ENCODE data around the gene ADAMTSL5. TPM values are rescaled to one million over a fixed set of nuclear protein-coding genes. Genes with fewer than 3 reads are reported as not detected.
"Not testable (repeated sequence)": the region's sequence is repeated elsewhere in the genome, so short reads cannot be mapped to it uniquely, and the experiment has no call there.

The ADAMTSL5 gene
- total RNA-seq, 1 experiment from 2014 or later: 0.86 TPM

DNA sequence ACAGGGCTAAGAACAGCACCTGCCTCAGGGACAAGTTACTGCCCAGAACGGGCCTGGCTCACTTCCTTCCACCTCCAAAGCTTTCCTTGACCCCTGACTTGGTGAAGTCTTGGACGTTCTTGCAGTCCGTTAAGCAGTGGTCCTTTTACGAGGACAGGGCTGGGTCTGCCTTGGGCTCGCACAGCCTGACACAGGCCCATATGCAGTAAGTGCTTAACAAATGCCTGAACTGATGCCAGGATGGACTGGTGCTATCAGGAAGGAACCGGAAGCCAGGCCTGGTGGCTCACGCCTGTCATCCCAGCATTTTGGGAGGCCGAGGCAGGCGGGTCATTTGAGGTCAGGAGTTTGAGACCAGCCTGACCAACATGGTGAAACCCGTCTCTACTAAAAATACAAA is 9.2 kb upstream of the ADAMTSL5 start:
- POLR2A ChIA-PET (ENCODE audit: low non-redundant PET): interaction anchor here (0.6 kb wide), 1 partner anchor 253 kb away, joined by 3 read pairs; the partner anchor contains the start of gene CIRBP
- CTCF ChIA-PET: interaction anchor here (0.9 kb wide), 1 partner anchor 24 kb away, joined by 3 read pairs; no protein-coding TSS in a partner anchor
- Histone ChIP-seq H3K4me1 (ENCODE audit: insufficient read depth, low read length, poor library complexity, severe bottlenecking) (peaks cover 4% of the 10 kb centered on the region), H3K9me3 (ENCODE audit: low read depth, low read length, poor library complexity, severe bottlenecking) (no peaks in the 10 kb centered on the region), H3K4me3 (ENCODE audit: low read depth, low read length, poor library complexity, severe bottlenecking) (no peak overlapping the region), H3K27ac (ENCODE audit: low read depth, low read length, poor library complexity, severe bottlenecking) (no peak overlapping the region), H3K36me3 (ENCODE audit: insufficient read depth, low read length, poor library complexity, severe bottlenecking) (no peaks in the 10 kb centered on the region), H3K27me3 (replicated peaks; ENCODE audit: insufficient read depth, low read depth, low read length, poor library complexity) (peaks cover 28% of the 10 kb centered on the region)
- no peak for DNase-seq (ENCODE audit: low spot score)
- no peak for TF ChIP-seq EZH2 (IDR thresholded peaks at IDR 0.05; ENCODE audit: borderline replicate concordance, low read depth, low read length, poor library complexity, severe bottlenecking)
- TF ChIP-seq, protein P1, sequence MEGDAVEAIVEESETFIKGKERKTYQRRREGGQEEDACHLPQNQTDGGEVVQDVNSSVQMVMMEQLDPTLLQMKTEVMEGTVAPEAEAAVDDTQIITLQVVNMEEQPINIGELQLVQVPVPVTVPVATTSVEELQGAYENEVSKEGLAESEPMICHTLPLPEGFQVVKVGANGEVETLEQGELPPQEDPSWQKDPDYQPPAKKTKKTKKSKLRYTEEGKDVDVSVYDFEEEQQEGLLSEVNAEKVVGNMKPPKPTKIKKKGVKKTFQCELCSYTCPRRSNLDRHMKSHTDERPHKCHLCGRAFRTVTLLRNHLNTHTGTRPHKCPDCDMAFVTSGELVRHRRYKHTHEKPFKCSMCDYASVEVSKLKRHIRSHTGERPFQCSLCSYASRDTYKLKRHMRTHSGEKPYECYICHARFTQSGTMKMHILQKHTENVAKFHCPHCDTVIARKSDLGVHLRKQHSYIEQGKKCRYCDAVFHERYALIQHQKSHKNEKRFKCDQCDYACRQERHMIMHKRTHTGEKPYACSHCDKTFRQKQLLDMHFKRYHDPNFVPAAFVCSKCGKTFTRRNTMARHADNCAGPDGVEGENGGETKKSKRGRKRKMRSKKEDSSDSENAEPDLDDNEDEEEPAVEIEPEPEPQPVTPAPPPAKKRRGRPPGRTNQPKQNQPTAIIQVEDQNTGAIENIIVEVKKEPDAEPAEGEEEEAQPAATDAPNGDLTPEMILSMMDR (conservative IDR thresholded peaks at IDR 0.05; ENCODE audit: low read depth, low read length): no peak
- BruUV-seq (replicated peaks): no TSS peak
- intact Hi-C loops (cut with micrococcal nuclease; ENCODE audit: unreplicated experiment): no loop called here

GRCh38 chr19:1521636-1522035 is 8.8 kb upstream of the ADAMTSL5 start:
- TF ChIP-seq, protein P1 (conservative IDR thresholded peaks at IDR 0.05; ENCODE audit: low read depth, low read length): no peak
- TF ChIP-seq EZH2 (IDR thresholded peaks at IDR 0.05; ENCODE audit: borderline replicate concordance, low read depth, low read length, poor library complexity, severe bottlenecking): no peak
- DNase-seq (ENCODE audit: low spot score): peak; percentile 49
- Histone ChIP-seq H3K27me3 (replicated peaks; ENCODE audit: insufficient read depth, low read depth, low read length, poor library complexity) (peaks cover 28% of the 10 kb centered on the region), H3K9me3 (ENCODE audit: low read depth, low read length, poor library complexity, severe bottlenecking) (no peaks in the 10 kb centered on the region), H3K4me3 (ENCODE audit: low read depth, low read length, poor library complexity, severe bottlenecking) (no peak overlapping the region), H3K36me3 (ENCODE audit: insufficient read depth, low read length, poor library complexity, severe bottlenecking) (no peaks in the 10 kb centered on the region), H3K27ac (ENCODE audit: low read depth, low read length, poor library complexity, severe bottlenecking) (no peak overlapping the region), H3K4me1 (ENCODE audit: insufficient read depth, low read length, poor library complexity, severe bottlenecking) (peaks cover 4% of the 10 kb centered on the region)
- POLR2A ChIA-PET (ENCODE audit: low non-redundant PET): no interaction called here
- BruUV-seq (replicated peaks): no TSS peak
- intact Hi-C loops (cut with micrococcal nuclease; ENCODE audit: unreplicated experiment): no loop called here
- CTCF ChIA-PET: interaction anchor here (0.9 kb wide), 1 partner anchor 24 kb away, joined by 3 read pairs; no protein-coding TSS in a partner anchor

DNA sequence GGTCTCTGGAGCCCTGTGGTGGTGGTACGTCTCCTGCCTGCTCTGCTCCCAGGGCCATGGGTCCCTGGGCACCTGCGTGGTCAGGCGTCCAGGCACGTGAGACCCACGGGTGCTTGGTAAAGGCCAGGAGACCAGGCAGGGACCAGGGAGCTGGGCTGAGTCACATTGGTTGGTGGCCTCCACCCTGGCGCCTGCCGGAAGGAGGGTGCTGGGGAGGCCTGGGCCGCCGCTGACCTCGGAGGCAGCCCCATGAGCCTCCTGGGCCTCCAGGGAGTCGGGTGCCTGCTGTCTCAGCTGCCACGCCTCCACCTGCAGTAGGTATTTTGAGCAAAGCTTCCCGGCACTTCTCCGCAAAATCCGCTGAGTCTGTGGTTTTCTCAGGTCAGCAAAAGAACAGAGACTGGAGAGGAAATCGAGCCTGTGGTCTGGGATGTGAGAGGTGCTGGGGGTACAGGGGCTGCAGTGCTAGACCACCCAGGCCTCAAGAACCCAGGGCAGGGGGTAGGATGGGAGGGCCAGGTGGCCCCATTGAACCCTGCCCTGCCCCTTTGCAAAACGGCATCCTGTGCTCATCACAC is 7.5 kb upstream of the ADAMTSL5 start:
- ChIA-PET CTCF (no interaction called here), POLR2A (ENCODE audit: low non-redundant PET) (no interaction called here)

DNA sequence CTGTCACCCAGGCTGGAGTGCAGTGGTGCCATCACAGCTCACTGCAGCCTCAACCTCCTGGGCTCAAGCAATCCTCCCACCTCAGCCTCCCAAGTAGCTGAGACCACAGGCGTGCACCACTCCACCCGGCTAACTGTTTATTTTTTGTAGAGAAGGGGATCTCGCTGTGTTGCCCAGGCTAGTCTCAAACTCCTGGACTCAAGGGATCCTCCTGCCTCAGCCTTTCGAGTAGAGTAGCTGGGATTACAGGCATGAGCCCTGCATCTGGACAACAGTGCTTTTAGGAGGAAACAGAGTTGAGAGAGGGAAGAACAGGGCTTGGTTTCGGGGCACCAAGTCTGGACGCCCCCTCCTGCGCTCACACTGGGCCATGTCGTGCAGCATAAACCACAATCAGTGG is 7.0 kb upstream of the ADAMTSL5 start:
- CTCF ChIA-PET; intact Hi-C loops (cut with micrococcal nuclease; ENCODE audit: unreplicated experiment); H3K4me3 ChIP-seq (ENCODE audit: low read depth, low read length, poor library complexity, severe bottlenecking); H3K36me3 ChIP-seq (ENCODE audit: insufficient read depth, low read length, poor library complexity, severe bottlenecking); DNase-seq (ENCODE audit: low spot score); POLR2A ChIA-PET (ENCODE audit: low non-redundant PET); H3K27ac ChIP-seq (ENCODE audit: low read depth, low read length, poor library complexity, severe bottlenecking); BruUV-seq (replicated peaks); H3K4me1 ChIP-seq (ENCODE audit: insufficient read depth, low read length, poor library complexity, severe bottlenecking); H3K9me3 ChIP-seq (ENCODE audit: low read depth, low read length, poor library complexity, severe bottlenecking): not testable (repeated sequence)
- peaks cover 18% of the 10 kb centered on the region for H3K27me3 ChIP-seq (replicated peaks; ENCODE audit: insufficient read depth, low read depth, low read length, poor library complexity)

More for the DNA sequence above, 7.5 kb upstream of the ADAMTSL5 start:
- no peak overlapping the region for H3K4me3 ChIP-seq (ENCODE audit: low read depth, low read length, poor library complexity, severe bottlenecking)
- H3K9me3 ChIP-seq (ENCODE audit: low read depth, low read length, poor library complexity, severe bottlenecking): no peaks in the 10 kb centered on the region
- TF ChIP-seq, protein P1 (conservative IDR thresholded peaks at IDR 0.05; ENCODE audit: low read depth, low read length): no peak
- no peak for TF ChIP-seq EZH2 (IDR thresholded peaks at IDR 0.05; ENCODE audit: borderline replicate concordance, low read depth, low read length, poor library complexity, severe bottlenecking)
- H3K27me3 ChIP-seq (replicated peaks; ENCODE audit: insufficient read depth, low read depth, low read length, poor library complexity): peaks cover 23% of the 10 kb centered on the region
- intact Hi-C loops (cut with micrococcal nuclease; ENCODE audit: unreplicated experiment): no loop called here
- BruUV-seq (replicated peaks): no TSS peak
- H3K36me3 ChIP-seq (ENCODE audit: insufficient read depth, low read length, poor library complexity, severe bottlenecking): no peaks in the 10 kb centered on the region
- no peak overlapping the region for H3K27ac ChIP-seq (ENCODE audit: low read depth, low read length, poor library complexity, severe bottlenecking)
- peaks cover 4% of the 10 kb centered on the region for H3K4me1 ChIP-seq (ENCODE audit: insufficient read depth, low read length, poor library complexity, severe bottlenecking)
- DNase-seq (ENCODE audit: low spot score): no peak

Data from A673 (cell line).